AG08395 (cell line): ENCODE data around the gene CNPY1.
"Not testable (repeated sequence)": the region's sequence is repeated elsewhere in the genome, so short reads cannot be mapped to it uniquely, and the experiment has no call there.

ENCODE experiments used
- DNase-seq: peaks from one replicate; pipeline ENCODE4 v3.0.0; 2012; ENCODE audit warnings: mixed read lengths, low spot score

The CNPY1 gene

GRCh38 chr7:155546449-155546848, at the start of gene CNPY1:
Gene CNPY1 (minus strand): TSS chr7:155546559. CDS start chr7:155545929, 630 bp downstream.
- DNase-seq, result not testable (repeated sequence)

GRCh38 chr7:155594961-155595366, 48.6 kb upstream of the CNPY1 start:
- DNase-seq, result no peak

- no peak for DNase-seq
Observed at GRCh38 chr7:155594163-155594732, 47.9 kb upstream of the CNPY1 start.

GRCh38 chr7:155593461-155594162, 47.3 kb upstream of the CNPY1 start:
- no peak for DNase-seq

GRCh38 chr7:155591055-155591775, 44.9 kb upstream of the CNPY1 start:
- DNase-seq, result no peak

- DNase-seq, result no peak
Observed at GRCh38 chr7:155590215-155591018, 44.1 kb upstream of the CNPY1 start.

GRCh38 chr7:155589001-155589980, 42.9 kb upstream of the CNPY1 start:
- DNase-seq, result no peak

GRCh38 chr7:155588468-155588998, 42.2 kb upstream of the CNPY1 start:
- no peak for DNase-seq

- no peak for DNase-seq
Observed at GRCh38 chr7:155587486-155587885, 41.1 kb upstream of the CNPY1 start.

- no peak for DNase-seq
Observed at GRCh38 chr7:155586843-155587440, 40.6 kb upstream of the CNPY1 start.

- no peak for DNase-seq
Observed at GRCh38 chr7:155585951-155586350, 39.6 kb upstream of the CNPY1 start.

- no peak for DNase-seq
Observed at GRCh38 chr7:155585532-155585895, 39.2 kb upstream of the CNPY1 start.

- peak; percentile 18 for DNase-seq
Observed at GRCh38 chr7:155584763-155585531, 38.6 kb upstream of the CNPY1 start.

- no peak for DNase-seq
Observed at GRCh38 chr7:155584261-155584660, 37.9 kb upstream of the CNPY1 start.

- DNase-seq, result no peak
Observed at GRCh38 chr7:155583636-155584035, 37.3 kb upstream of the CNPY1 start.

- DNase-seq, result no peak
Observed at GRCh38 chr7:155581954-155582353, 35.6 kb upstream of the CNPY1 start.

GRCh38 chr7:155581107-155581830, 34.9 kb upstream of the CNPY1 start:
- no peak for DNase-seq

- DNase-seq, result no peak
Observed at GRCh38 chr7:155580367-155580766, 34.0 kb upstream of the CNPY1 start.

GRCh38 chr7:155579565-155579964, 33.2 kb upstream of the CNPY1 start:
- no peak for DNase-seq
